Panc1 (cell line): Measurements from ENCODE around the gene NCKAP5.

Experiments
- CTCF ChIP-seq: fragments of 450-650 bp; IDR thresholded peaks from 2 replicates; pipeline ENCODE4 v1.5.1; 2017; ENCODE audit warnings: mild to moderate bottlenecking
- POLR2AphosphoS5 ChIP-seq: IDR thresholded peaks from 2 replicates; pipeline ENCODE4 v1.6.1; 2012; ENCODE audit warnings: mild to moderate bottlenecking, low read depth, low read length, moderate library complexity
- REST ChIP-seq, 2 experiments: IDR thresholded peaks; 2 replicates each; pipeline ENCODE4 v1.6.1; 2011 to 2012; ENCODE audit warnings: low read depth in 2 of 2, control low read depth in 1 of 2, low read length in 1 of 2, mild to moderate bottlenecking in 1 of 2, moderate library complexity in 1 of 2; ENCODE audit not compliant: insufficient read depth in 1 of 2
- TCF7L2 ChIP-seq: IDR thresholded peaks from 2 replicates; pipeline ENCODE4 v1.6.1; 2011; ENCODE audit warnings: mild to moderate bottlenecking, low read depth, low read length, inconsistent platforms

DNA sequence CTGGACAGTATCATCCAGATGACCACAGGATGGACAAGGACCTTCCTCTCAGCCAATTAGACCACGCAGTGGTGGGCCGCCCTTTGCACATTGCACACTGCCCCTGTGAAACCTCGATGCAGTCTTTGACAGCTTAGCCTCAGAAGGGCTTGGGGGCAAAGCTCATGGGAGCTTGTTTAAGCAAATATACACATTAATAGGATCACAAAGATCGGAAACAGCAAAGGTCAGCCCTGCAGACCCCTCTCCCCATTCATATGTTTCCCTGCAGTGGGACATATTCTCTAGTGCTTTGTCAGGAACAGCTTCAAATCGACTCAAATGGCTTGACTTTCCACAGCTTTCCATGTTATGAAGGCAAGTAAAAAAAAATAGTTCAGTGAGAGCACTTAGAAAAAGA lies 708.7 kb downstream of the NCKAP5 start:
- no peak for TF ChIP-seq CTCF
- TF ChIP-seq POLR2AphosphoS5 = no peak
- no peak for TF ChIP-seq TCF7L2
- no peak for TF ChIP-seq REST (IDR thresholded peaks at IDR 0.05; ENCODE audit: insufficient read depth in 1 of 2, low read depth in 2 of 2, low read length in 1 of 2)
